GM12878 (cell line): ENCODE results near the gene RARS1. TPM values are rescaled to one million over a fixed set of nuclear protein-coding genes. Genes with fewer than 3 reads are reported as not detected.

ENCODE experiments used
- ATAC-seq: fragments of 200-7000 bp; cut with Tn5 transposase; 3 replicates; pipeline ENCODE4 v1.9.1; 2020; ENCODE audit warnings: mild to moderate bottlenecking, moderate library complexity
- BruUV-seq: library from RNA; stranded (reverse); fragments of 400-500 nt; replicated peaks from 2 replicates; lab custom pipeline; 2021; lab: Mats Ljungman, UMichigan
- CTCF ChIA-PET: fragments of 300-600 bp; sonication (Branson Sonifier 250); formaldehyde crosslinking; extraction: SDS; loops from one replicate; lab custom pipeline; 2021; ENCODE audit warnings: inconsistent platforms; lab: Yijun Ruan, JAX
- POLR2A ChIA-PET: fragments of 350-600 bp; formaldehyde crosslinking; extraction: SDS; loops from one replicate; lab custom pipeline; 2021; ENCODE audit warnings: inconsistent platforms; lab: Charles Lee
- RAD21 ChIA-PET: fragments of 300-600 bp; sonication (Branson Sonifier 250); formaldehyde crosslinking; loops from one replicate; lab custom pipeline; 2023; ENCODE audit warnings: antibody characterized with exemption; ENCODE audit not compliant: unreplicated experiment; lab: Charles Lee
- SMC1A ChIA-PET: fragments of 300-600 bp; sonication (Branson Sonifier 250); formaldehyde crosslinking; loops from one replicate; lab custom pipeline; 2023; ENCODE audit not compliant: unreplicated experiment, uncharacterized antibody; lab: Charles Lee
- DNase-seq: peaks from one replicate; pipeline ENCODE4 v3.0.0-alpha.2; 2011; ENCODE audit warnings: low read depth, low spot score
- FAIRE-seq: peaks from 3 replicates; lab custom pipeline; 2011; peaks lifted over from hg19 to GRCh38; lab: Jason Lieb, UNC
- H2AFZ ChIP-seq: 2 replicates; pipeline ENCODE4 v1.6.0; 2011; ENCODE audit warnings: low read depth, low read length, control low read depth; ENCODE audit not compliant: control insufficient read depth
- H3K27ac ChIP-seq: 2 replicates; pipeline ENCODE4 v1.5.1; 2011; ENCODE audit warnings: control low read depth; ENCODE audit not compliant: control insufficient read depth, insufficient read depth
- H3K27me3 ChIP-seq, 2 experiments: replicated peaks in 1 of 2; 2 replicates each; pipeline versions ENCODE4 v1.6.0 to v1.6.1; 2011; ENCODE audit warnings: low read length in 1 of 2; ENCODE audit not compliant: control insufficient read depth in 2 of 2, insufficient read depth in 2 of 2
- H3K36me3 ChIP-seq, 2 experiments: 2 replicates each; pipeline ENCODE4 v1.5.1; 2011; ENCODE audit warnings: low read length in 1 of 2; ENCODE audit not compliant: control insufficient read depth in 2 of 2, insufficient read depth in 2 of 2
- H3K4me1 ChIP-seq: 2 replicates; pipeline ENCODE4 v1.6.1; 2011; ENCODE audit warnings: mild to moderate bottlenecking, low read length, moderate library complexity, mixed read lengths; ENCODE audit not compliant: control insufficient read depth, insufficient read depth
- H3K4me2 ChIP-seq: 2 replicates; pipeline ENCODE4 v1.6.0; 2011; ENCODE audit warnings: control low read depth; ENCODE audit not compliant: control insufficient read depth, insufficient read depth
- H3K4me3 ChIP-seq: fragments of 200-600 bp; sonication (generic); 2 replicates; pipeline ENCODE4 v1.5.1; 2016
- H3K79me2 ChIP-seq: 2 replicates; pipeline ENCODE4 v1.6.0; 2011; ENCODE audit warnings: low read length; ENCODE audit not compliant: control insufficient read depth, insufficient read depth
- H3K9ac ChIP-seq: 2 replicates; pipeline ENCODE4 v1.8.0; 2011; ENCODE audit warnings: low read length, control low read depth, mixed read lengths; ENCODE audit not compliant: control insufficient read depth, insufficient read depth
- H3K9me3 ChIP-seq: replicated peaks from 3 replicates; pipeline ENCODE4 v1.5.1; 2011; ENCODE audit warnings: mild to moderate bottlenecking, low read length; ENCODE audit not compliant: control insufficient read depth, insufficient read depth
- H4K20me1 ChIP-seq: 2 replicates; pipeline ENCODE4 v1.6.0; 2011; ENCODE audit not compliant: control insufficient read depth, insufficient read depth
- CBFB ChIP-seq: IDR thresholded peaks from 2 replicates; pipeline ENCODE4 v1.6.1; 2016; ENCODE audit warnings: antibody characterized with exemption, low read depth
- CBX5 ChIP-seq: sonication (generic); IDR thresholded peaks from 2 replicates; pipeline ENCODE4 v1.6.1; 2016; ENCODE audit warnings: low read depth, moderate library complexity, mild to moderate bottlenecking, inconsistent platforms
- CHD1 ChIP-seq: IDR thresholded peaks from 2 replicates; pipeline ENCODE4 v1.6.1; 2012; ENCODE audit warnings: low read depth, low read length, improper control_type of control experiment
- JUNB ChIP-seq: IDR thresholded peaks from 2 replicates; pipeline ENCODE4 v1.6.1; 2016; ENCODE audit warnings: antibody characterized with exemption, mild to moderate bottlenecking
- MEF2A ChIP-seq: IDR thresholded peaks from 2 replicates; pipeline ENCODE4 v1.6.1; 2011; ENCODE audit warnings: low read depth, mild to moderate bottlenecking, low read length, moderate library complexity; ENCODE audit not compliant: insufficient read depth
- MEF2B ChIP-seq: fragments of 450-650 bp; IDR thresholded peaks from 2 replicates; pipeline ENCODE4 v1.6.1; 2018; ENCODE audit warnings: mild to moderate bottlenecking, moderate library complexity; ENCODE audit not compliant: partially characterized antibody, poor library complexity, severe bottlenecking
- ZBED1 ChIP-seq: IDR thresholded peaks from 2 replicates; pipeline ENCODE4 v1.6.1; 2016; ENCODE audit warnings: borderline replicate concordance
- ZZZ3 ChIP-seq: IDR thresholded peaks from 2 replicates; pipeline ENCODE4 v1.6.1; 2011; ENCODE audit warnings: low read depth; ENCODE audit not compliant: control insufficient read depth, insufficient read length
- WGBS: methylation state at CpG from one replicate; pipeline ENCODE4 v1.1.6; 2016; ENCODE audit warnings: low lambda C conversion rate; ENCODE audit not compliant: insufficient replicate concordance, insufficient coverage; ENCODE audit errors: missing lambda C conversion rate; 5-methylcytosine and 5-hydroxymethylcytosine counted together
- in situ Hi-C: fragments of 300-500 bp; cut with MboI; formaldehyde crosslinking; loops from 9 replicates; pipeline ENCODE4 v1.14.3; 2018; ENCODE audit warnings: mixed read lengths
- intact Hi-C: fragments of 100-400 bp; cut with micrococcal nuclease; formaldehyde crosslinking; loops from one replicate; pipeline ENCODE4 v1.14.2; 2022; ENCODE audit not compliant: unreplicated experiment
- polyA plus RNA-seq, 11 experiments: library from polyadenylated mRNA; depleted of rRNA in 4 of 11; unstranded in 6 of 11; stranded (reverse) in 5 of 11; fragments of >200 nt; fragmentation: Nextera tagmentation in 4 of 11; fragmentation: Illumina TruSeq in 1 of 11; extraction: Ambion mirVana in 4 of 11; extraction: Trizol in 1 of 11; gene quantifications; 1 replicate in 1 of 11; 2 replicates in 10 of 11; pipeline versions ENCODE4 v1.2.1 to v1.2.3, GENCODE V29; 2011 to 2016; ENCODE audit warnings: inconsistent platforms in 2 of 11, missing spikeins in 2 of 11, low read depth in 1 of 11
- total RNA-seq, 4 experiments: library from RNA; depleted of rRNA in 3 of 4; stranded (reverse); fragments of >200 nt in 3 of 4; fragmentation: Illumina TruSeq in 1 of 4; extraction: Trizol in 1 of 4; gene quantifications; 2 replicates each; pipeline versions ENCODE4 v1.2.1 to v1.2.3, GENCODE V29; 2013 to 2021
- TF ChIP-seq, protein P1 (sequence below): fragments of 450-650 bp; IDR thresholded peaks from 2 replicates; pipeline ENCODE4 v1.6.1; 2017; ENCODE audit warnings: antibody characterized with exemption, mild to moderate bottlenecking, moderate library complexity
- TF ChIP-seq, protein P2 (sequence below): IDR thresholded peaks from 2 replicates; pipeline ENCODE4 v1.6.1; 2012; ENCODE audit warnings: low read depth, low read length, improper control_type of control experiment
- TF ChIP-seq, protein P3 (sequence below): fragments of 450-650 bp; IDR thresholded peaks from 2 replicates; pipeline ENCODE4 v1.6.1; 2017; ENCODE audit warnings: low read depth, mild to moderate bottlenecking, moderate library complexity
- TF ChIP-seq, protein P4 (sequence below), 3 experiments: IDR thresholded peaks in 2 of 3; conservative IDR thresholded peaks in 1 of 3; 2 replicates each; pipeline ENCODE4 v1.5.1; 2011; ENCODE audit warnings: low read depth in 3 of 3, low read length in 3 of 3, mild to moderate bottlenecking in 3 of 3, control low read depth in 2 of 3, moderate library complexity in 2 of 3, inconsistent platforms in 1 of 3, mixed read lengths in 1 of 3; ENCODE audit not compliant: control insufficient read depth in 2 of 3, insufficient read depth in 1 of 3; ENCODE audit errors: extremely low read depth in 1 of 3
- TF ChIP-seq, protein P5 (sequence below): fragments of 450-650 bp; IDR thresholded peaks from 2 replicates; pipeline ENCODE4 v1.6.1; 2018; ENCODE audit warnings: mild to moderate bottlenecking, low read depth, moderate library complexity; ENCODE audit not compliant: partially characterized antibody

The RARS1 gene
- total and polyA plus RNA-seq, 10 of the 15 experiments (the other 5 are each of a cell fraction or from before 2014, with no cell fraction given), result 80.5 to 127 (median 105) TPM

DNA sequence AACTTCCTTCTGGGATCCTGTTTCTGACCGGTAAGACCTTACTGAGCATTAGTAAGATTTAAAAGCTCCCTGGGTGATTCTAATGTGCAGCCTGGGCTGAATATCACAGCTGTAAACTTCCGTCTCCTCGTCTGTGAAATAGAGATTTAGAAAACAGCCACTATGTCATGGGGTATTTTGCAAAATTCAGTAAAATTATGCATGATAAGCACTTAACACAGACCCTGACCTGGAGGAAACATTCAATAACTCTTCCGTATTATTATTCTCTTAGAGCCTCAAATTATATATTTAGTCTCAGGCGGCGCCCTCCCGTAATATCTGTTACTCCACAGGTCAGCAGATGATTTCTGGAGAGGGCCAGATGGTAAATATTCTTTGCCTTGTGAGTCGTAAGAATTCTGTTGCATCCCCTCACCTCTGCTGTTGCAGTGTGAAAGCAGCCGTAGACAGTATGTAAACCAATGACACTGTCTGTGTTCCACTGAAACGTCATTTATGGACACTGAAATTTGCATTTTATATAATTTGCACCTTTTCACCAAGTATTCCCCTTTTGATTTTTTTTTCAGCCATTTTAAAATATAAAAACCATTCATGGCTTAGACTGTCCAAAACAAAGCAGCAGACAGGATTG lies 39.2 kb upstream of the RARS1 start:
- CTCF ChIA-PET, result no interaction called here
- intact Hi-C loops, result no loop called here
- no peaks in the 10 kb centered on the region for H3K4me1 ChIP-seq
- BruUV-seq, result no TSS peak
- H3K79me2 ChIP-seq, result no peaks in the 10 kb centered on the region
- DNase-seq, result no peak
- POLR2A ChIA-PET, result no interaction called here
- no peak for FAIRE-seq
- H3K27ac ChIP-seq, result no peak overlapping the region
- H3K4me2 ChIP-seq, result no peak overlapping the region
- in situ Hi-C loops, result no loop called here
- RAD21 ChIA-PET, result no interaction called here
- H3K9me3 ChIP-seq, result no peaks in the 10 kb centered on the region
- no peaks in the 10 kb centered on the region for H3K36me3 ChIP-seq
- SMC1A ChIA-PET, result no interaction called here
- 80% methylated on average over 10 of the region's 10 CpGs for WGBS
- no peaks in the 10 kb centered on the region for H4K20me1 ChIP-seq
- no peak overlapping the region for H3K9ac ChIP-seq
- no peak overlapping the region for H3K4me3 ChIP-seq
- H3K27me3 ChIP-seq, result no peaks in the 10 kb centered on the region
- no peak overlapping the region for H2AFZ ChIP-seq
- no peak for ATAC-seq
- TF ChIP-seq MEF2A, result no peak
- TF ChIP-seq, protein P1, sequence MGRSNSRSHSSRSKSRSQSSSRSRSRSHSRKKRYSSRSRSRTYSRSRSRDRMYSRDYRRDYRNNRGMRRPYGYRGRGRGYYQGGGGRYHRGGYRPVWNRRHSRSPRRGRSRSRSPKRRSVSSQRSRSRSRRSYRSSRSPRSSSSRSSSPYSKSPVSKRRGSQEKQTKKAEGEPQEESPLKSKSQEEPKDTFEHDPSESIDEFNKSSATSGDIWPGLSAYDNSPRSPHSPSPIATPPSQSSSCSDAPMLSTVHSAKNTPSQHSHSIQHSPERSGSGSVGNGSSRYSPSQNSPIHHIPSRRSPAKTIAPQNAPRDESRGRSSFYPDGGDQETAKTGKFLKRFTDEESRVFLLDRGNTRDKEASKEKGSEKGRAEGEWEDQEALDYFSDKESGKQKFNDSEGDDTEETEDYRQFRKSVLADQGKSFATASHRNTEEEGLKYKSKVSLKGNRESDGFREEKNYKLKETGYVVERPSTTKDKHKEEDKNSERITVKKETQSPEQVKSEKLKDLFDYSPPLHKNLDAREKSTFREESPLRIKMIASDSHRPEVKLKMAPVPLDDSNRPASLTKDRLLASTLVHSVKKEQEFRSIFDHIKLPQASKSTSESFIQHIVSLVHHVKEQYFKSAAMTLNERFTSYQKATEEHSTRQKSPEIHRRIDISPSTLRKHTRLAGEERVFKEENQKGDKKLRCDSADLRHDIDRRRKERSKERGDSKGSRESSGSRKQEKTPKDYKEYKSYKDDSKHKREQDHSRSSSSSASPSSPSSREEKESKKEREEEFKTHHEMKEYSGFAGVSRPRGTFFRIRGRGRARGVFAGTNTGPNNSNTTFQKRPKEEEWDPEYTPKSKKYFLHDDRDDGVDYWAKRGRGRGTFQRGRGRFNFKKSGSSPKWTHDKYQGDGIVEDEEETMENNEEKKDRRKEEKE, result no peak
- TF ChIP-seq JUNB, result no peak
- TF ChIP-seq CHD1, result no peak
- TF ChIP-seq, protein P2, sequence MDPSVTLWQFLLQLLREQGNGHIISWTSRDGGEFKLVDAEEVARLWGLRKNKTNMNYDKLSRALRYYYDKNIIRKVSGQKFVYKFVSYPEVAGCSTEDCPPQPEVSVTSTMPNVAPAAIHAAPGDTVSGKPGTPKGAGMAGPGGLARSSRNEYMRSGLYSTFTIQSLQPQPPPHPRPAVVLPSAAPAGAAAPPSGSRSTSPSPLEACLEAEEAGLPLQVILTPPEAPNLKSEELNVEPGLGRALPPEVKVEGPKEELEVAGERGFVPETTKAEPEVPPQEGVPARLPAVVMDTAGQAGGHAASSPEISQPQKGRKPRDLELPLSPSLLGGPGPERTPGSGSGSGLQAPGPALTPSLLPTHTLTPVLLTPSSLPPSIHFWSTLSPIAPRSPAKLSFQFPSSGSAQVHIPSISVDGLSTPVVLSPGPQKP, result no peak
- TF ChIP-seq, protein P3, sequence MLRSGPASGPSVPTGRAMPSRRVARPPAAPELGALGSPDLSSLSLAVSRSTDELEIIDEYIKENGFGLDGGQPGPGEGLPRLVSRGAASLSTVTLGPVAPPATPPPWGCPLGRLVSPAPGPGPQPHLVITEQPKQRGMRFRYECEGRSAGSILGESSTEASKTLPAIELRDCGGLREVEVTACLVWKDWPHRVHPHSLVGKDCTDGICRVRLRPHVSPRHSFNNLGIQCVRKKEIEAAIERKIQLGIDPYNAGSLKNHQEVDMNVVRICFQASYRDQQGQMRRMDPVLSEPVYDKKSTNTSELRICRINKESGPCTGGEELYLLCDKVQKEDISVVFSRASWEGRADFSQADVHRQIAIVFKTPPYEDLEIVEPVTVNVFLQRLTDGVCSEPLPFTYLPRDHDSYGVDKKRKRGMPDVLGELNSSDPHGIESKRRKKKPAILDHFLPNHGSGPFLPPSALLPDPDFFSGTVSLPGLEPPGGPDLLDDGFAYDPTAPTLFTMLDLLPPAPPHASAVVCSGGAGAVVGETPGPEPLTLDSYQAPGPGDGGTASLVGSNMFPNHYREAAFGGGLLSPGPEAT, result no peak
- no peak for TF ChIP-seq ZBED1
- TF ChIP-seq CBFB, result no peak
- TF ChIP-seq CBX5, result no peak
- TF ChIP-seq MEF2B, result no peak
- TF ChIP-seq, protein P4, sequence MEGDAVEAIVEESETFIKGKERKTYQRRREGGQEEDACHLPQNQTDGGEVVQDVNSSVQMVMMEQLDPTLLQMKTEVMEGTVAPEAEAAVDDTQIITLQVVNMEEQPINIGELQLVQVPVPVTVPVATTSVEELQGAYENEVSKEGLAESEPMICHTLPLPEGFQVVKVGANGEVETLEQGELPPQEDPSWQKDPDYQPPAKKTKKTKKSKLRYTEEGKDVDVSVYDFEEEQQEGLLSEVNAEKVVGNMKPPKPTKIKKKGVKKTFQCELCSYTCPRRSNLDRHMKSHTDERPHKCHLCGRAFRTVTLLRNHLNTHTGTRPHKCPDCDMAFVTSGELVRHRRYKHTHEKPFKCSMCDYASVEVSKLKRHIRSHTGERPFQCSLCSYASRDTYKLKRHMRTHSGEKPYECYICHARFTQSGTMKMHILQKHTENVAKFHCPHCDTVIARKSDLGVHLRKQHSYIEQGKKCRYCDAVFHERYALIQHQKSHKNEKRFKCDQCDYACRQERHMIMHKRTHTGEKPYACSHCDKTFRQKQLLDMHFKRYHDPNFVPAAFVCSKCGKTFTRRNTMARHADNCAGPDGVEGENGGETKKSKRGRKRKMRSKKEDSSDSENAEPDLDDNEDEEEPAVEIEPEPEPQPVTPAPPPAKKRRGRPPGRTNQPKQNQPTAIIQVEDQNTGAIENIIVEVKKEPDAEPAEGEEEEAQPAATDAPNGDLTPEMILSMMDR (IDR thresholded peaks at IDR 0.05 in 2 of 3, conservative IDR thresholded peaks at IDR 0.05 in 1 of 3; ENCODE audit: control insufficient read depth in 2 of 3, extremely low read depth in 1 of 3, insufficient read depth in 1 of 3, low read depth in 3 of 3, low read length in 3 of 3), result no peak
- TF ChIP-seq, protein P5, sequence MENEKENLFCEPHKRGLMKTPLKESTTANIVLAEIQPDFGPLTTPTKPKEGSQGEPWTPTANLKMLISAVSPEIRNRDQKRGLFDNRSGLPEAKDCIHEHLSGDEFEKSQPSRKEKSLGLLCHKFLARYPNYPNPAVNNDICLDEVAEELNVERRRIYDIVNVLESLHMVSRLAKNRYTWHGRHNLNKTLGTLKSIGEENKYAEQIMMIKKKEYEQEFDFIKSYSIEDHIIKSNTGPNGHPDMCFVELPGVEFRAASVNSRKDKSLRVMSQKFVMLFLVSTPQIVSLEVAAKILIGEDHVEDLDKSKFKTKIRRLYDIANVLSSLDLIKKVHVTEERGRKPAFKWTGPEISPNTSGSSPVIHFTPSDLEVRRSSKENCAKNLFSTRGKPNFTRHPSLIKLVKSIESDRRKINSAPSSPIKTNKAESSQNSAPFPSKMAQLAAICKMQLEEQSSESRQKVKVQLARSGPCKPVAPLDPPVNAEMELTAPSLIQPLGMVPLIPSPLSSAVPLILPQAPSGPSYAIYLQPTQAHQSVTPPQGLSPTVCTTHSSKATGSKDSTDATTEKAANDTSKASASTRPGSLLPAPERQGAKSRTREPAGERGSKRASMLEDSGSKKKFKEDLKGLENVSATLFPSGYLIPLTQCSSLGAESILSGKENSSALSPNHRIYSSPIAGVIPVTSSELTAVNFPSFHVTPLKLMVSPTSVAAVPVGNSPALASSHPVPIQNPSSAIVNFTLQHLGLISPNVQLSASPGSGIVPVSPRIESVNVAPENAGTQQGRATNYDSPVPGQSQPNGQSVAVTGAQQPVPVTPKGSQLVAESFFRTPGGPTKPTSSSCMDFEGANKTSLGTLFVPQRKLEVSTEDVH, result no peak
- no peak for TF ChIP-seq ZZZ3
